WTC11 (cell line): ENCODE results near the gene NEDD4L. TPM values are rescaled to one million over a fixed set of nuclear protein-coding genes. Genes with fewer than 3 reads are reported as not detected.

Experiments
- ATAC-seq: fragments of 200-7000 bp; cut with Tn5 transposase; 2 replicates; pipeline ENCODE4 v1.10.0; 2021; ENCODE audit warnings: mild to moderate bottlenecking, moderate library complexity
- CTCF ChIA-PET: fragments of 300-600 bp; sonication (Branson Sonifier 250); formaldehyde crosslinking; loops from one replicate; lab custom pipeline; 2021; ENCODE audit warnings: antibody characterized with exemption; lab: Charles Lee
- POLR2A ChIA-PET: fragments of 350-600 bp; sonication (Branson Sonifier 250); formaldehyde crosslinking; loops from one replicate; lab custom pipeline; 2021; ENCODE audit warnings: antibody characterized with exemption; lab: Charles Lee
- DNase-seq: peaks from one replicate; pipeline ENCODE4 v3.0.0; 2021; ENCODE audit warnings: low spot score
- H3K27ac Mint-ChIP-seq: 2 replicates; pipeline ENCODE4 v1.8.0; 2021; ENCODE audit warnings: mixed read lengths
- H3K27me3 Mint-ChIP-seq: 2 replicates; pipeline ENCODE4 v1.8.0; 2021; ENCODE audit warnings: low read depth, mild to moderate bottlenecking, moderate library complexity, mixed read lengths
- H3K36me3 Mint-ChIP-seq: 2 replicates; pipeline ENCODE4 v1.8.0; 2021; ENCODE audit warnings: mixed read lengths
- H3K4me1 Mint-ChIP-seq: 2 replicates; pipeline ENCODE4 v1.8.0; 2022; ENCODE audit warnings: mixed read lengths
- H3K4me3 Mint-ChIP-seq: 2 replicates; pipeline ENCODE4 v1.8.0; 2021; ENCODE audit warnings: mild to moderate bottlenecking, moderate library complexity, mixed read lengths
- H3K9me3 Mint-ChIP-seq: 2 replicates; pipeline ENCODE4 v1.8.0; 2021; ENCODE audit warnings: mixed read lengths
- AR ChIP-seq: fragments of 250-450 bp; sonication (Bioruptor Pico); IDR thresholded peaks from 2 replicates; pipeline ENCODE4 v1.9.0; 2021; ENCODE audit warnings: mild to moderate bottlenecking
- ATF2 ChIP-seq: sonication (generic); formaldehyde crosslinking; IDR thresholded peaks from 2 replicates; pipeline ENCODE4 v1.8.1; 2022; ENCODE audit warnings: low read depth, missing genetic modification reagents, borderline replicate concordance
- E2F4 ChIP-seq: sonication (generic); formaldehyde crosslinking; IDR thresholded peaks from 2 replicates; pipeline ENCODE4 v1.8.1; 2022; ENCODE audit warnings: low read depth, mild to moderate bottlenecking, moderate library complexity, missing genetic modification reagents, borderline replicate concordance
- GABPB1 ChIP-seq: sonication (generic); formaldehyde crosslinking; IDR thresholded peaks from 2 replicates; pipeline ENCODE4 v1.8.1; 2023; ENCODE audit warnings: mild to moderate bottlenecking, missing genetic modification reagents
- JUN ChIP-seq: sonication (generic); formaldehyde crosslinking; IDR thresholded peaks from 2 replicates; pipeline ENCODE4 v1.8.0; 2023; ENCODE audit warnings: mild to moderate bottlenecking, missing genetic modification reagents
- MLX ChIP-seq: sonication (generic); formaldehyde crosslinking; IDR thresholded peaks from 2 replicates; pipeline ENCODE4 v1.8.1; 2023; ENCODE audit warnings: mild to moderate bottlenecking, missing genetic modification reagents, moderate library complexity
- MXD4 ChIP-seq: fragments of 250-450 bp; sonication (Bioruptor Pico); IDR thresholded peaks from 2 replicates; pipeline ENCODE4 v1.8.0; 2021; ENCODE audit warnings: mild to moderate bottlenecking, moderate library complexity, borderline replicate concordance
- RORB ChIP-seq: fragments of 250-450 bp; sonication (Bioruptor Pico); IDR thresholded peaks from 2 replicates; pipeline ENCODE4 v1.9.0; 2021; ENCODE audit warnings: mild to moderate bottlenecking
- USF1 ChIP-seq: sonication (generic); formaldehyde crosslinking; IDR thresholded peaks from 2 replicates; pipeline ENCODE4 v1.8.0; 2022; ENCODE audit warnings: mild to moderate bottlenecking, missing genetic modification reagents
- ZNF219 ChIP-seq: sonication (generic); formaldehyde crosslinking; IDR thresholded peaks from 2 replicates; pipeline ENCODE4 v1.8.0; 2023; ENCODE audit warnings: missing genetic modification reagents, mild to moderate bottlenecking, borderline replicate concordance
- ZNF671 ChIP-seq: fragments of 250-450 bp; sonication (Bioruptor Pico); IDR thresholded peaks from 2 replicates; pipeline ENCODE4 v1.8.0; 2021; ENCODE audit warnings: mild to moderate bottlenecking
- total RNA-seq: library from RNA; stranded (reverse); gene quantifications from 3 replicates; pipeline ENCODE4 v1.2.3, GENCODE V29; 2021
- TF ChIP-seq, protein P1 (sequence below): sonication (generic); formaldehyde crosslinking; IDR thresholded peaks from 2 replicates; pipeline ENCODE4 v1.8.1; 2023; ENCODE audit warnings: mild to moderate bottlenecking, missing genetic modification reagents
- TF ChIP-seq, protein P2 (sequence below): fragments of 200-600 bp; IDR thresholded peaks from 2 replicates; pipeline ENCODE4 v1.8.0; 2022; ENCODE audit warnings: antibody characterized with exemption
- TF ChIP-seq, protein P3 (sequence below): sonication (generic); formaldehyde crosslinking; IDR thresholded peaks from 2 replicates; pipeline ENCODE4 v1.8.0; 2023; ENCODE audit warnings: missing genetic modification reagents, mild to moderate bottlenecking, borderline replicate concordance

Gene NEDD4L
- total RNA-seq, 1 experiment from 2014 or later = 88.0 TPM

DNA sequence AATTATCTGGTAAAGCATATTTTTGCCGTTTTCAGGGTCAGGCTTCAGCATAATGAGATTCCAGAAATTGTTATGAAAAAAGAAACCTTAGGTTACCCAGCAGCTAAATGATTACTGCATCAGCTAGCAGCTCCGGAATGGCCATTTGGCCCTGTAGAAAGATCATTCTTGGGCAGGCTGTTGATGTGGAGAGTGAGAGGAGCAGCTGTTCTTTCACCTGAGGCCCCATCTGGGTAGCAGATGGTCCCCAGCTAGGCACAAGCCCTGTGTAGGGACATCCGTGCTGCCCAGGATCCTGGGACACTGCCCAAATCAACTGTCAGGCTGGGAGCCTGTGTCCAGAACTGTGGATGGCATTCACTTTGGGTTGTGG lies 61.8 kb downstream of the NEDD4L start:
- CTCF ChIA-PET = interaction anchor here (1.0 to 1.5 kb wide), 3 partner anchors 11 to 62 kb away, joined by 3 to 9 read pairs (median 6); partner anchors contain the start of gene NEDD4L
- no peak overlapping the region for H3K4me3 Mint-ChIP-seq
- ATAC-seq (no peak), DNase-seq (no peak)
- TF ChIP-seq ZNF219 (CRISPR knock-in tag) (no peak), MXD4 (no peak), JUN (CRISPR knock-in tag) (no peak), E2F4 (CRISPR knock-in tag) (no peak)
- TF ChIP-seq, protein P1, sequence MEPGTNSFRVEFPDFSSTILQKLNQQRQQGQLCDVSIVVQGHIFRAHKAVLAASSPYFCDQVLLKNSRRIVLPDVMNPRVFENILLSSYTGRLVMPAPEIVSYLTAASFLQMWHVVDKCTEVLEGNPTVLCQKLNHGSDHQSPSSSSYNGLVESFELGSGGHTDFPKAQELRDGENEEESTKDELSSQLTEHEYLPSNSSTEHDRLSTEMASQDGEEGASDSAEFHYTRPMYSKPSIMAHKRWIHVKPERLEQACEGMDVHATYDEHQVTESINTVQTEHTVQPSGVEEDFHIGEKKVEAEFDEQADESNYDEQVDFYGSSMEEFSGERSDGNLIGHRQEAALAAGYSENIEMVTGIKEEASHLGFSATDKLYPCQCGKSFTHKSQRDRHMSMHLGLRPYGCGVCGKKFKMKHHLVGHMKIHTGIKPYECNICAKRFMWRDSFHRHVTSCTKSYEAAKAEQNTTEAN = no peak
- POLR2A ChIA-PET = interaction anchor here (0.9 kb wide), 1 partner anchor 10 kb away, joined by 3 read pairs; no protein-coding TSS in a partner anchor
- H3K27me3 Mint-ChIP-seq = no peaks in the 10 kb centered on the region
- 0 out of 2 replicates have a peak, but pooled peaks cover 2% of the 10 kb centered on the region for H3K36me3 Mint-ChIP-seq
- no peak overlapping the region for H3K27ac Mint-ChIP-seq
- peaks cover 68% of the 10 kb centered on the region for H3K4me1 Mint-ChIP-seq
- H3K9me3 Mint-ChIP-seq = no peaks in the 10 kb centered on the region

GRCh38 chr18:58106289-58107070 lies 62.5 kb downstream of the NEDD4L start:
- H3K4me1 Mint-ChIP-seq = peaks cover 62% of the 10 kb centered on the region
- H3K27me3 Mint-ChIP-seq = no peaks in the 10 kb centered on the region
- DNase-seq = no peak
- peaks cover 5% of the 10 kb centered on the region; the same call in 1 of the 2 replicates for H3K36me3 Mint-ChIP-seq
- peak; percentile 63 for ATAC-seq
- ChIA-PET CTCF (interaction anchor here (1.0 to 1.5 kb wide), 3 partner anchors 12 to 63 kb away, joined by 3 to 9 read pairs (median 6); partner anchors contain the start of gene NEDD4L), POLR2A (interaction anchor here (0.9 kb wide), 1 partner anchor 11 kb away, joined by 3 read pairs; no protein-coding TSS in a partner anchor)
- no peak overlapping the region for H3K4me3 Mint-ChIP-seq
- H3K9me3 Mint-ChIP-seq = no peaks in the 10 kb centered on the region
- H3K27ac Mint-ChIP-seq = no peak overlapping the region
- TF ChIP-seq, protein P2, sequence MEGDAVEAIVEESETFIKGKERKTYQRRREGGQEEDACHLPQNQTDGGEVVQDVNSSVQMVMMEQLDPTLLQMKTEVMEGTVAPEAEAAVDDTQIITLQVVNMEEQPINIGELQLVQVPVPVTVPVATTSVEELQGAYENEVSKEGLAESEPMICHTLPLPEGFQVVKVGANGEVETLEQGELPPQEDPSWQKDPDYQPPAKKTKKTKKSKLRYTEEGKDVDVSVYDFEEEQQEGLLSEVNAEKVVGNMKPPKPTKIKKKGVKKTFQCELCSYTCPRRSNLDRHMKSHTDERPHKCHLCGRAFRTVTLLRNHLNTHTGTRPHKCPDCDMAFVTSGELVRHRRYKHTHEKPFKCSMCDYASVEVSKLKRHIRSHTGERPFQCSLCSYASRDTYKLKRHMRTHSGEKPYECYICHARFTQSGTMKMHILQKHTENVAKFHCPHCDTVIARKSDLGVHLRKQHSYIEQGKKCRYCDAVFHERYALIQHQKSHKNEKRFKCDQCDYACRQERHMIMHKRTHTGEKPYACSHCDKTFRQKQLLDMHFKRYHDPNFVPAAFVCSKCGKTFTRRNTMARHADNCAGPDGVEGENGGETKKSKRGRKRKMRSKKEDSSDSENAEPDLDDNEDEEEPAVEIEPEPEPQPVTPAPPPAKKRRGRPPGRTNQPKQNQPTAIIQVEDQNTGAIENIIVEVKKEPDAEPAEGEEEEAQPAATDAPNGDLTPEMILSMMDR = no peak
- TF ChIP-seq AR (CRISPR knock-in tag) = no peak
- TF ChIP-seq, protein P1 = no peak
- TF ChIP-seq MLX (CRISPR knock-in tag) = no peak
- TF ChIP-seq, protein P3, sequence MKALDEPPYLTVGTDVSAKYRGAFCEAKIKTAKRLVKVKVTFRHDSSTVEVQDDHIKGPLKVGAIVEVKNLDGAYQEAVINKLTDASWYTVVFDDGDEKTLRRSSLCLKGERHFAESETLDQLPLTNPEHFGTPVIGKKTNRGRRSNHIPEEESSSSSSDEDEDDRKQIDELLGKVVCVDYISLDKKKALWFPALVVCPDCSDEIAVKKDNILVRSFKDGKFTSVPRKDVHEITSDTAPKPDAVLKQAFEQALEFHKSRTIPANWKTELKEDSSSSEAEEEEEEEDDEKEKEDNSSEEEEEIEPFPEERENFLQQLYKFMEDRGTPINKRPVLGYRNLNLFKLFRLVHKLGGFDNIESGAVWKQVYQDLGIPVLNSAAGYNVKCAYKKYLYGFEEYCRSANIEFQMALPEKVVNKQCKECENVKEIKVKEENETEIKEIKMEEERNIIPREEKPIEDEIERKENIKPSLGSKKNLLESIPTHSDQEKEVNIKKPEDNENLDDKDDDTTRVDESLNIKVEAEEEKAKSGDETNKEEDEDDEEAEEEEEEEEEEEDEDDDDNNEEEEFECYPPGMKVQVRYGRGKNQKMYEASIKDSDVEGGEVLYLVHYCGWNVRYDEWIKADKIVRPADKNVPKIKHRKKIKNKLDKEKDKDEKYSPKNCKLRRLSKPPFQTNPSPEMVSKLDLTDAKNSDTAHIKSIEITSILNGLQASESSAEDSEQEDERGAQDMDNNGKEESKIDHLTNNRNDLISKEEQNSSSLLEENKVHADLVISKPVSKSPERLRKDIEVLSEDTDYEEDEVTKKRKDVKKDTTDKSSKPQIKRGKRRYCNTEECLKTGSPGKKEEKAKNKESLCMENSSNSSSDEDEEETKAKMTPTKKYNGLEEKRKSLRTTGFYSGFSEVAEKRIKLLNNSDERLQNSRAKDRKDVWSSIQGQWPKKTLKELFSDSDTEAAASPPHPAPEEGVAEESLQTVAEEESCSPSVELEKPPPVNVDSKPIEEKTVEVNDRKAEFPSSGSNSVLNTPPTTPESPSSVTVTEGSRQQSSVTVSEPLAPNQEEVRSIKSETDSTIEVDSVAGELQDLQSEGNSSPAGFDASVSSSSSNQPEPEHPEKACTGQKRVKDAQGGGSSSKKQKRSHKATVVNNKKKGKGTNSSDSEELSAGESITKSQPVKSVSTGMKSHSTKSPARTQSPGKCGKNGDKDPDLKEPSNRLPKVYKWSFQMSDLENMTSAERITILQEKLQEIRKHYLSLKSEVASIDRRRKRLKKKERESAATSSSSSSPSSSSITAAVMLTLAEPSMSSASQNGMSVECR (CRISPR knock-in tag) = no peak
- no peak for TF ChIP-seq ATF2
- TF ChIP-seq MXD4 = no peak
- no peak for TF ChIP-seq GABPB1 (CRISPR knock-in tag)
- no peak for TF ChIP-seq USF1
- TF ChIP-seq RORB (CRISPR knock-in tag) = no peak
- TF ChIP-seq ZNF671 (CRISPR knock-in tag) = no peak
